Upper lobe of right lung (tissue), 1 donor: ENCODE data around the gene OR52A1. TPM values are rescaled to one million over a fixed set of nuclear protein-coding genes. Genes with fewer than 3 reads are reported as not detected.

Experiments
- ATAC-seq: fragments of 200-7000 bp; cut with Tn5 transposase; one replicate; pipeline ENCODE4 v1.9.1; 2020; ENCODE audit warnings: mild to moderate bottlenecking, moderate library complexity
- DNase-seq: peaks from one replicate; pipeline ENCODE4 v3.0.0-alpha.2; 2020
- H3K27ac ChIP-seq: fragments of 200-600 bp; one replicate; pipeline ENCODE4 v1.8.0; 2022
- H3K27me3 ChIP-seq: fragments of 200-600 bp; one replicate; pipeline ENCODE4 v1.8.0; 2022; ENCODE audit warnings: mild to moderate bottlenecking
- H3K36me3 ChIP-seq: fragments of 200-600 bp; one replicate; pipeline ENCODE4 v1.8.0; 2022
- H3K4me1 ChIP-seq: fragments of 200-600 bp; one replicate; pipeline ENCODE4 v1.8.0; 2022
- H3K4me3 ChIP-seq: fragments of 200-600 bp; one replicate; pipeline ENCODE4 v1.8.0; 2022; ENCODE audit warnings: mild to moderate bottlenecking
- H3K9me3 ChIP-seq: fragments of 200-600 bp; one replicate; pipeline ENCODE4 v1.8.0; 2022
- CTCF ChIP-seq: fragments of 200-600 bp; IDR thresholded peaks from one replicate; pipeline ENCODE4 v1.8.0; 2022; ENCODE audit warnings: antibody characterized with exemption
- intact Hi-C: fragments of 100-400 bp; cut with DNase I; formaldehyde crosslinking; loops from one replicate; pipeline ENCODE4 v1.11.0; 2022
- long read RNA-seq: library from polyadenylated mRNA; unstranded; transcript quantifications from one replicate; pipeline ENCODE4 v2.0.0, GENCODE V29; 2021
- total RNA-seq: library from RNA; stranded (reverse); fragmentation: NEBNext Ultra II Directional; extraction: Animal tissue kit (Norgen Biotek cat#: 25700); gene quantifications from one replicate; pipeline ENCODE4 v1.2.1, GENCODE V29; 2021
- donor health status: DM: no; HTN: yes; CAD: no; lungs with severe emphysema.

The OR52A1 gene
- total RNA-seq: not detected
- long read RNA-seq: 0 reads

DNA sequence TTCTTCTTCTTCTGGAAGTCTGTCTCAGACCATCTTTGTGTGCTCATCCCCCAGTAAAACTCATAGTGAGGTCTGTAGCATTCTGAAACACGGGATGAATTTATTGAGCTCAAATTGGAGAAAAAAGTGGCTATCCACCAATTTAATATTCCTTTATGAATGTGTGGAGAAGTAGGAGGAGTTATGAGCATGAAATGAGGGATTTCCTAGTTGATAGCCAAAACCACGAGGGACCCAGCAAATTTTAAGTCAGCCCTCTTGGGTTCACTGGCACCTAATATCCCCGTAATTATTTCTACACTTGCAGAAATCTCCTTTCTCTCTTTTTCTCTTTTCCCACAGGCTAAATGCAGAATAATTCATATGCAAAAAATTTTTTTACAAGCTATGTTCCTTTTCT is at the start of gene OR52A1:
OR52A1 (minus strand) TSS at position 101 of the 400 bp plus-strand sequence. CDS start 2,388 bp downstream, outside the sequence.
- Histone ChIP-seq H3K4me3 (no peak within 1 kb of the TSS), H3K27me3 (no peaks in the 10 kb centered on the region), H3K9me3 (no peaks in the 10 kb centered on the region), H3K27ac (no peak within 1 kb of the TSS), H3K4me1 (no peaks in the 10 kb centered on the region), H3K36me3 (no peaks in the 10 kb centered on the region)
- DNase-seq (no peak), ATAC-seq (no peak)
- TF ChIP-seq CTCF: no peak
- intact Hi-C loops: no loop called here

DNA sequence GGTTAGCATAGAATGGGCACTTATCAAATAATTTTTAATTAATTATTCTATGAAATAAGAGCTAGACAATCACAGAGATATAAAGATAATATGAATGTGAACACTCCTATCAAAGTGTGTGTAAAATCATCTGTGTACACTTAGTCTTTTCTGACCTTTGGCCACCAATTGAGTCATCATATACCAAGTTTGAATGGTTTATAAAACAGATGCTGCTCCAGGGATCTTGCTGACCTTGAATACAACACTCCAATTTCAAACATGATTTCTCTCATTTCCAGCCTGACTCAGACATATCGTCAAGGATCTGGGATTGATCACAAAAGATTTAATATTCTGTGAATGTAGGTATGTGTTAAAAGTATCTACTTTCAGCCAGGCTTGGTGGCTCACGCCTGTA is 48.8 kb upstream of the OR52A1 start:
- no peak overlapping the region for H3K27ac ChIP-seq
- H3K4me3 ChIP-seq: no peak overlapping the region
- no peak for DNase-seq
- intact Hi-C loops: no loop called here
- no peaks in the 10 kb centered on the region for H3K27me3 ChIP-seq
- H3K4me1 ChIP-seq: no peaks in the 10 kb centered on the region
- no peaks in the 10 kb centered on the region for H3K9me3 ChIP-seq
- no peaks in the 10 kb centered on the region for H3K36me3 ChIP-seq
- ATAC-seq: no peak
- no peak for TF ChIP-seq CTCF

- ATAC-seq (no peak), DNase-seq (no peak)
- intact Hi-C loops: no loop called here
- H3K4me3 ChIP-seq: no peak within 1 kb of the TSS
- H3K4me1 ChIP-seq: no peaks in the 10 kb centered on the region
- no peaks in the 10 kb centered on the region for H3K36me3 ChIP-seq
- H3K9me3 ChIP-seq: no peaks in the 10 kb centered on the region
- TF ChIP-seq CTCF: no peak
- H3K27me3 ChIP-seq: no peaks in the 10 kb centered on the region
- no peak within 1 kb of the TSS for H3K27ac ChIP-seq
Measured at GRCh38 chr11:5200582-5200981, 46.0 kb upstream of the OR52A1 start, which contains the start of gene OR51V1. OR51V1 (minus strand) TSS chr11:5200682; CDS start chr11:5200682, 0 bp downstream.

DNA sequence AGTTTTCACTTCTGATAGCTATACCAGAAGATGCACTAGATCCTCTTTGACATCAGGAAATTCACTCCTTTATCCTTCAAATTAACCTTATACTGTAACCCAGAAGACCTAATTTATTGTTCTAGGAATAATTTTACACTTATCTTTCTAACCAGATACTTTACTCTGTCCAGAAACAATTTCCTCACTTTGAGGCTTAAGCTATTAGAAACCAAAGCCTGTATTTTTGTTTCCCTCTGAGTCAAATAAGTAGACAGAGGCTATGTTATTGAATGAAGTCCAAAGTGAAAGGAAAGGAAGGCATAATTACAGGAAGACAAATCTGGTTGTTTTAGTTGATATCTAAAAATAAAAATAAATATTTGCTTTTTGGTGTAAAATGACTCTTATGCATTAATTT is 43.7 kb upstream of the OR52A1 start:
- H3K36me3 ChIP-seq: no peaks in the 10 kb centered on the region
- intact Hi-C loops: no loop called here
- no peak for TF ChIP-seq CTCF
- no peak for ATAC-seq
- H3K4me1 ChIP-seq: no peaks in the 10 kb centered on the region
- H3K27ac ChIP-seq: no peak overlapping the region
- no peaks in the 10 kb centered on the region for H3K27me3 ChIP-seq
- H3K9me3 ChIP-seq: no peaks in the 10 kb centered on the region
- no peak overlapping the region for H3K4me3 ChIP-seq
- DNase-seq: no peak

- ATAC-seq (peak; percentile 81), DNase-seq (no peak)
- intact Hi-C loops: no loop called here
- TF ChIP-seq CTCF: no peak
- H3K4me3 ChIP-seq: no peak overlapping the region
- H3K9me3 ChIP-seq: no peaks in the 10 kb centered on the region
- H3K27ac ChIP-seq: no peak overlapping the region
- no peaks in the 10 kb centered on the region for H3K36me3 ChIP-seq
- H3K27me3 ChIP-seq: no peaks in the 10 kb centered on the region
- no peaks in the 10 kb centered on the region for H3K4me1 ChIP-seq
Measured at GRCh38 chr11:5197536-5197935, 43.0 kb upstream of the OR52A1 start.

DNA sequence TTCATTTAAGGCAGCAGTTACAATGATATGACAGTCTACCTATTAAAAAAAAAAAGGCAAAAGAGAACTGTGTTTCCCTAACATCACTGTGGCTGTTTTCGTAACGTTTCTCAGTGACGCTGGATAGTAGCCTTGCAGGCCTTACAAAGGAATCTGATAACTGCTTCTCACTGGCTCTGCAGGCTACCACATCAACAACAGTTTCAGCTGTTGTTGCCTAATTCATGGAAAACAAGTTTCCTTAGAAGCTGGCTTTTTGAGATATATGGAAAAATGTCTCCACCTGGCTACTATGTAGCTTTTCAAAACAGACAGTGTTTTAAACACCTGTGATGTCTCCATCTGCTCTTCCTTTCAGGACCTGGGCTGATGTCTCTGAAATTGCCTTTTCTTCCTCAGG is 42.2 kb upstream of the OR52A1 start:
- Histone ChIP-seq H3K9me3 (no peaks in the 10 kb centered on the region), H3K27ac (no peak overlapping the region), H3K4me1 (no peaks in the 10 kb centered on the region), H3K4me3 (no peak overlapping the region), H3K36me3 (no peaks in the 10 kb centered on the region), H3K27me3 (no peaks in the 10 kb centered on the region)
- intact Hi-C loops: no loop called here
- ATAC-seq: no peak
- no peak for DNase-seq
- TF ChIP-seq CTCF: no peak
